ENCODE results near the gene MCRIP1.

GRCh38 chr17:81824595-81824994 lies 8.5 kb downstream of the MCRIP1 start:
- no peak for TF ChIP-seq CTCF (IDR thresholded peaks at IDR 0.05 in 4 of 5, conservative IDR thresholded peaks at IDR 0.05 in 1 of 5)
- TF ChIP-seq POLR2A (IDR thresholded peaks at IDR 0.05): no peak
